ENCODE measurements around the gene KDM6A. TPM values are rescaled to one million over a fixed set of nuclear protein-coding genes. Genes with fewer than 3 reads are reported as not detected.
"Not testable (repeated sequence)": the region's sequence is repeated elsewhere in the genome, so short reads cannot be mapped to it uniquely, and the experiment has no call there.

Gene KDM6A
- total and polyA plus RNA-seq, 2 donors (not counting 1 experiment from before 2014, with no cell fraction given): 13.8 to 28.4 TPM

GRCh38 chrX:44938111-44938510 is 65.1 kb downstream of the KDM6A start:
- Histone ChIP-seq H2AFZ (ENCODE audit: low read length) (no peak overlapping the region), H3K9ac (ENCODE audit: insufficient read depth, low read length) (no peak overlapping the region), H3K4me1 (ENCODE audit: control insufficient read depth, extremely low read depth, insufficient read depth, low read length) (no peaks in the 10 kb centered on the region), H3K27ac (ENCODE audit: insufficient read depth, low read length) (no peak overlapping the region), H3K36me3 (ENCODE audit: control insufficient read depth, insufficient read depth, low read length) (no peaks in the 10 kb centered on the region), H3K27me3 (ENCODE audit: control insufficient read depth, insufficient read depth, low read length) (no peaks in the 10 kb centered on the region), H3K4me3 (replicated peaks in 1 of 4; ENCODE audit: control extremely low read depth in 1 of 4, insufficient read depth in 1 of 4, low read depth in 3 of 4, low read length in 4 of 4) (no peak overlapping the region), H4K20me1 (ENCODE audit: control insufficient read depth, extremely low read depth, insufficient read depth, low read length) (no peaks in the 10 kb centered on the region), H3K9me3 (ENCODE audit: control insufficient read depth, insufficient read depth, low read depth, low read length) (no peaks in the 10 kb centered on the region), H3K4me2 (ENCODE audit: extremely low read depth, insufficient read depth, low read length) (no peak overlapping the region), H3K79me2 (ENCODE audit: control insufficient read depth, insufficient read depth, low read length) (peaks cover 39% of the 10 kb centered on the region)
- TF ChIP-seq CTCF (conservative IDR thresholded peaks at IDR 0.05 in 1 of 2, IDR thresholded peaks at IDR 0.05 in 1 of 2; ENCODE audit: low read depth in 1 of 2, low read length in 2 of 2) (no peak), EZH2 (IDR thresholded peaks at IDR 0.05; ENCODE audit: low read length, missing control alignments) (no peak)
- no peak for DNase-seq (ENCODE audit: low read depth in 2 of 2)

GRCh38 chrX:44940541-44940940 is 67.6 kb downstream of the KDM6A start:
- not testable (repeated sequence) for H3K27me3 ChIP-seq (ENCODE audit: control insufficient read depth, insufficient read depth, low read length); H3K4me1 ChIP-seq (ENCODE audit: control insufficient read depth, extremely low read depth, insufficient read depth, low read length); H3K27ac ChIP-seq (ENCODE audit: insufficient read depth, low read length); H3K4me2 ChIP-seq (ENCODE audit: extremely low read depth, insufficient read depth, low read length); H3K9ac ChIP-seq (ENCODE audit: insufficient read depth, low read length); H2AFZ ChIP-seq (ENCODE audit: low read length); H3K36me3 ChIP-seq (ENCODE audit: control insufficient read depth, insufficient read depth, low read length); H3K9me3 ChIP-seq (ENCODE audit: control insufficient read depth, insufficient read depth, low read depth, low read length); H4K20me1 ChIP-seq (ENCODE audit: control insufficient read depth, extremely low read depth, insufficient read depth, low read length); H3K4me3 ChIP-seq (replicated peaks in 1 of 4; ENCODE audit: control extremely low read depth in 1 of 4, insufficient read depth in 1 of 4, low read depth in 3 of 4, low read length in 4 of 4)
- DNase-seq (ENCODE audit: low read depth in 2 of 2): peak in 1 of 2 donors; percentile 74
- H3K79me2 ChIP-seq (ENCODE audit: control insufficient read depth, insufficient read depth, low read length): peaks cover 32% of the 10 kb centered on the region

- no peak overlapping the region for H2AFZ ChIP-seq (ENCODE audit: low read length)
- peaks cover 27% of the 10 kb centered on the region for H3K79me2 ChIP-seq (ENCODE audit: control insufficient read depth, insufficient read depth, low read length)
- no peak overlapping the region for H3K4me2 ChIP-seq (ENCODE audit: extremely low read depth, insufficient read depth, low read length)
- no peaks in the 10 kb centered on the region for H3K27me3 ChIP-seq (ENCODE audit: control insufficient read depth, insufficient read depth, low read length)
- no peaks in the 10 kb centered on the region for H3K36me3 ChIP-seq (ENCODE audit: control insufficient read depth, insufficient read depth, low read length)
- no peak for DNase-seq (ENCODE audit: low read depth in 2 of 2)
- no peaks in the 10 kb centered on the region for H3K9me3 ChIP-seq (ENCODE audit: control insufficient read depth, insufficient read depth, low read depth, low read length)
- no peak overlapping the region for H3K4me3 ChIP-seq (replicated peaks in 1 of 4; ENCODE audit: control extremely low read depth in 1 of 4, insufficient read depth in 1 of 4, low read depth in 3 of 4, low read length in 4 of 4)
- TF ChIP-seq EZH2 (IDR thresholded peaks at IDR 0.05; ENCODE audit: low read length, missing control alignments) (no peak), CTCF (conservative IDR thresholded peaks at IDR 0.05 in 1 of 2, IDR thresholded peaks at IDR 0.05 in 1 of 2; ENCODE audit: low read depth in 1 of 2, low read length in 2 of 2) (no peak)
- no peak overlapping the region for H3K9ac ChIP-seq (ENCODE audit: insufficient read depth, low read length)
- no peaks in the 10 kb centered on the region for H4K20me1 ChIP-seq (ENCODE audit: control insufficient read depth, extremely low read depth, insufficient read depth, low read length)
- no peaks in the 10 kb centered on the region for H3K4me1 ChIP-seq (ENCODE audit: control insufficient read depth, extremely low read depth, insufficient read depth, low read length)
- H3K27ac ChIP-seq (ENCODE audit: insufficient read depth, low read length): no peak overlapping the region
These were observed 70.0 kb downstream of the KDM6A start for GRCh38 chrX:44943007-44943406.
